GM20431 (cell line): ENCODE measurements around the gene VCPKMT.

Experiments used
- in situ Hi-C: fragments of 300-500 bp; cut with MseI, MboI; formaldehyde crosslinking; loops from one replicate; pipeline ENCODE4 v1.15.0; 2020; ENCODE audit warnings: low sequenced_read_pairs; ENCODE audit not compliant: unreplicated experiment

VCPKMT gene

DNA sequence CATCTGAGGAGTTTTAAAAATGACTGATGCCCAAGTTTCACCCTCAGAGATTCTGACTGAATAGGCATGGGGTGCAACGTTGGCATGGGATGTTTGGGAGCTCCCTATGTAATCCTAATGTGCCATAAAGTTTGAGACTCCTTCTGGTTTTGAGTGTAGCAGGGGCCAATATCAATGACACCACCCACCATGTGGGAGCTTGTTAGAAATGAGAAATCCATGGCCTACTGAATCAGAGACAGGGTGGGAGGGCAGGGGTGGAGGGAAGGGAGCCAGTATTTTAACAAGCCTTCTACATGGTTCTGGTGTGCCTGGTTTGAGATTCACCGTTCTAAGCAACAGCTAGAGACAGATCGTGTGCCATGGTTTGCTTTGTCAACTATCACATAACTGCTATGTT is 46.1 kb downstream of the VCPKMT start:
- in situ Hi-C loops = no loop called here

DNA sequence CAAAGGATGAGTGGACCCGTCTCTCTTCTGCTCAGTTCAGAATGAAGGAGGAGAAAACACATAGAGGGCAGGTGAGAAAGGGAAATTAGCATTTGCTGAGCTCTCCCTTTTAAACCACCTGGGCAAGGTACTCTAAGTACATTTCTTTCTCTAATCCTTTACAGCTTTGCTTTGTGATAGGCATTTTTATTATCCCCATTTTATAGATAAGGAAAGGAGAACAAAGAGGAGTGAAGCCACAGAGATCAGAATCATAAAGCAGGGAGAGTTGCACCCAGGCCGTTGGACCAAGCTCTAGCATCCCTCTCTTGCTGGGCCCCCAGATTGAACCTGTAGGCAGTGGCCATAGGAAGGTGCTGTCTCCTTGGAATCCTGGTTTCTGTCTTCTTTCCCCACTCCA is 47.0 kb downstream of the VCPKMT start:
- in situ Hi-C loops = no loop called here

DNA sequence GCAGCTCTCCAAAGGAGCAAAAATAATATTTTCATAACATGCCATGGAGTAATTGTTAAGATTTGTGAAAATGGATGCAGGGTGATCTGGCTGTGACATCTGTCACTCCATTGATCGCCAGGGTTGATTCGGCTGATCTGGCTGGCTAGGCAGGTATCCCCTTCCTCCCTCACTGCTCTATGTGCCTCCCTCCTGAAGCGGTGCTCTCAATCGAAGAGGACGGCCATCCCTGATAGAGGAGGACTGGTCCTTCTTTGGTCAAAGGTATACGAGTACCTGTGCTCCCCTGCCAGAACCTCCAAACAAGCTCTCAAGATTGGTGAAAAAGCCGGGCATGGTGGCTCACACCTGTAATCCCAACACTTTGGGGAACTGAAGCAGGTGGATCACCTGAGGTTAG is 47.9 kb downstream of the VCPKMT start:
- in situ Hi-C loops = no loop called here

DNA sequence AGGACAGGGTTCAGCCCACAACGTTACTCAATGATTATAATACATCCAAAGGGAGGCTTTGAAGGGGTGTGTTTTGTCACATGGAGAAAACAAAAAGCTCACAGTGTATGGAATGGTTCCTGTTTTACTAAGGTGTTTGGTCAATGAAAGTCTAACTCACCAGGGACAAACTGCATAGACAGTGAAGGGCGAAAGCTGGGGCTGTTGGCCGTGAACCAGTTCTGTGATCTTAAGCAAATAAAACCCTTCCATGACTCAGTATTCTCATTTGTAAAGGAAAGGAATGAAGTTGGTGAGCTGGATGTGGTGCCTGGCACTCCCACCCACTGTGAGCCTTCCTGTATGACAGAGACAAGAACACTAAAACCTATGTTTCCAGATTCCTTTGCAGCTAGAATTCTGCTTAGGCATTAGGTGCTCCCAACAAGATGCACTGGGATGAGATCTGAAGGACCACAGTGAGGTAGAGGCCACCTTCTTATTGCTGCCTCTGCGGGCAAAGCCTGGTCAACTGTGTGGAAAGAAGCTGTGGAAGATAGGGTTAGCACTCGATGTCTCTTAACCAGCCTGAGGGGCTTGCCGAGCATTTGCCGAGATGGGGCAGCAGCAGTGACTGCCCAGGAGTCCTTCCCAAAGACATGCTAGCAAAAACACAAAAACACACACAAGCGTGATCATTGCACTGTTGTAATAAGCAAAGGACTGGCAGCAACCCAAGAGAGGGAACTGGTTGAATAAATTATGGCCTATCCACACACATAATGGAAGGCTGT is 48.5 kb downstream of the VCPKMT start:
- in situ Hi-C loops = no loop called here

GRCh38 chr14:50065583-50065982 is 50.8 kb downstream of the VCPKMT start:
- in situ Hi-C loops = no loop called here

DNA sequence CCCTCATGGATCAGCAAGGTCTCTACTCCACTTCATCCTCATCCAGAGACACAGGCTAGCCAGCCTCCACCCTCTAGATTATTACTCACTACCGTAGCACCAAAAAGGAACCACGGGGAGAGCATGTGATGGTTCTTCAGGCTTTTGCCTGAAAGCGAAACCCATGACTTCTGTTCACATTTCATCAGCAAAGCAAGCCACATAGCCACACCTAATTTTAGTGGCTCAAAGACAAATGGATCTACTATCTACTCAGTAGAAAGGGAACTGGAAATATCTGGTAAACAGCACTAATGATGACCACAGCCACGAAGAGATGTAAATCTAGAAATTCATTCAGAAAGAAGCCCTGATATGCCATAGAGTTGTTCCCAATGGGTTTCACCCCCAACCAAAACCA is 51.4 kb downstream of the VCPKMT start:
- in situ Hi-C loops = no loop called here

GRCh38 chr14:50063876-50064420 is 52.4 kb downstream of the VCPKMT start:
- in situ Hi-C loops = no loop called here

GRCh38 chr14:50062438-50063085 is 53.8 kb downstream of the VCPKMT start:
- in situ Hi-C loops = no loop called here

- in situ Hi-C loops = no loop called here
Observed at GRCh38 chr14:50061664-50062437, 54.5 kb downstream of the VCPKMT start.

- in situ Hi-C loops = no loop called here
Observed at GRCh38 chr14:50060871-50061663, 55.3 kb downstream of the VCPKMT start.

GRCh38 chr14:50059763-50060616 is 56.4 kb downstream of the VCPKMT start:
- in situ Hi-C loops = no loop called here
